B cell (primary cell): ENCODE results near the gene MFSD12. TPM values are rescaled to one million over a fixed set of nuclear protein-coding genes. Genes with fewer than 3 reads are reported as not detected.
"Not testable (repeated sequence)": the region's sequence is repeated elsewhere in the genome, so short reads cannot be mapped to it uniquely, and the experiment has no call there.

ENCODE experiments used
- ATAC-seq: fragments of 200-7000 bp; cut with Tn5 transposase; one replicate; pipeline ENCODE4 v1.10.0; 2021; ENCODE audit warnings: low read depth, mild to moderate bottlenecking, moderate number of reproducible peaks, moderate library complexity
- CTCF ChIA-PET: fragments of 350-600 bp; sonication (Branson Sonifier 250); formaldehyde crosslinking; loops from one replicate; lab custom pipeline; 2021; ENCODE audit warnings: antibody characterized with exemption, inconsistent platforms; lab: Charles Lee
- POLR2A ChIA-PET: fragments of 350-600 bp; sonication (Branson Sonifier 250); formaldehyde crosslinking; loops from one replicate; lab custom pipeline; 2021; ENCODE audit warnings: antibody characterized with exemption; lab: Charles Lee
- DNase-seq: peaks from one replicate; pipeline ENCODE4 v3.0.0; 2013
- H2AFZ ChIP-seq: 2 replicates; pipeline ENCODE4 v1.6.1; 2012; ENCODE audit warnings: mild to moderate bottlenecking, low read depth, low read length; ENCODE audit not compliant: insufficient read depth, poor library complexity, severe bottlenecking
- H3K27ac ChIP-seq, 2 donors: 1 replicate in 1 of 2; 2 replicates in 1 of 2; pipeline ENCODE4 v1.5.1; 2012 to 2013; ENCODE audit warnings: low read length in 2 of 2, mild to moderate bottlenecking in 2 of 2, moderate library complexity in 1 of 2
- H3K27me3 ChIP-seq, 4 experiments: fragments of 200-600 bp in 1 of 4; sonication (generic) in 1 of 4; replicated peaks in 1 of 4; 1 replicate in 2 of 4; 2 replicates in 2 of 4; pipeline versions ENCODE4 v1.6.1 to v1.7.0; 2013 to 2016; ENCODE audit warnings: low read length in 3 of 4, mild to moderate bottlenecking in 2 of 4, mixed read lengths in 1 of 4, moderate library complexity in 1 of 4; ENCODE audit not compliant: insufficient read depth in 4 of 4, control insufficient read depth in 3 of 4; ENCODE audit errors: control extremely low read depth in 1 of 4
- H3K36me3 ChIP-seq, 2 experiments: replicated peaks in 1 of 2; 1 replicate in 1 of 2; 2 replicates in 1 of 2; pipeline versions ENCODE4 v1.6.1 to v1.7.1; 2013; ENCODE audit warnings: low read length in 1 of 2; ENCODE audit not compliant: insufficient read depth in 2 of 2, control insufficient read depth in 1 of 2; ENCODE audit errors: control extremely low read depth in 1 of 2, extremely low read depth in 1 of 2
- H3K4me1 ChIP-seq, 2 donors: fragments of 200-600 bp in 1 of 2; sonication (generic) in 1 of 2; 1 replicate in 1 of 2; 2 replicates in 1 of 2; pipeline versions ENCODE4 v1.5.1 to v1.6.1; 2013 to 2017; ENCODE audit warnings: low read length in 2 of 2; ENCODE audit not compliant: control insufficient read depth in 2 of 2, insufficient read depth in 2 of 2
- H3K4me2 ChIP-seq: replicated peaks from 2 replicates; pipeline ENCODE3; 2012; ENCODE audit warnings: mild to moderate bottlenecking, low read depth, low read length; ENCODE audit not compliant: poor library complexity, severe bottlenecking
- H3K4me3 ChIP-seq, 5 experiments: fragments of 200-600 bp in 1 of 5; sonication (generic) in 1 of 5; 1 replicate in 3 of 5; 2 replicates in 2 of 5; pipeline versions ENCODE4 v1.5.1 to v1.7.0; 2011 to 2016; ENCODE audit warnings: low read length in 4 of 5, mild to moderate bottlenecking in 4 of 5, low read depth in 2 of 5, control low read depth in 1 of 5, moderate library complexity in 1 of 5; ENCODE audit not compliant: insufficient read depth in 1 of 5; ENCODE audit errors: control extremely low read depth in 1 of 5, extremely low read depth in 1 of 5
- H3K79me2 ChIP-seq: fragments of 200-600 bp; sonication (generic); one replicate; pipeline ENCODE4 v1.6.0; 2016; ENCODE audit warnings: low read length; ENCODE audit not compliant: control insufficient read depth, insufficient read depth
- H3K9ac ChIP-seq: fragments of 200-600 bp; sonication (generic); 2 replicates; pipeline ENCODE4 v1.6.1; 2017; ENCODE audit warnings: mild to moderate bottlenecking, low read length, moderate library complexity
- H3K9me3 ChIP-seq, 3 donors: one replicate each; pipeline versions ENCODE4 v1.6.1 to v1.7.1; 2013; ENCODE audit warnings: low read length in 2 of 3; ENCODE audit not compliant: control insufficient read depth in 2 of 3, insufficient read depth in 1 of 3; ENCODE audit errors: control extremely low read depth in 1 of 3
- H4K20me1 ChIP-seq: 2 replicates; pipeline ENCODE4 v1.6.0; 2012; ENCODE audit warnings: mild to moderate bottlenecking, low read length; ENCODE audit not compliant: insufficient read depth, control insufficient read depth, poor library complexity, severe bottlenecking
- H3K27ac Mint-ChIP-seq: one replicate; pipeline ENCODE4 v1.8.0; 2021; ENCODE audit warnings: mixed read lengths
- H3K27me3 Mint-ChIP-seq: one replicate; pipeline ENCODE4 v1.8.0; 2021; ENCODE audit warnings: mixed read lengths
- H3K4me1 Mint-ChIP-seq: one replicate; pipeline ENCODE4 v1.8.0; 2021; ENCODE audit warnings: mixed read lengths
- H3K4me3 Mint-ChIP-seq: one replicate; pipeline ENCODE4 v1.8.0; 2021; ENCODE audit warnings: mixed read lengths
- H3K9me3 Mint-ChIP-seq: one replicate; pipeline ENCODE4 v1.8.0; 2022; ENCODE audit warnings: mixed read lengths; ENCODE audit not compliant: insufficient read depth
- EZH2 ChIP-seq: IDR thresholded peaks from 2 replicates; pipeline ENCODE4 v1.6.1; 2012; ENCODE audit warnings: borderline replicate concordance, low read depth, mild to moderate bottlenecking, moderate library complexity, low read length; ENCODE audit not compliant: insufficient read depth, poor library complexity, severe bottlenecking
- WGBS: methylation state at CpG from one replicate; pipeline ENCODE4 v1.1.5; 2013; ENCODE audit warnings: missing lambda C conversion rate; ENCODE audit not compliant: insufficient coverage; 5-methylcytosine and 5-hydroxymethylcytosine counted together
- intact Hi-C: fragments of 100-400 bp; cut with micrococcal nuclease; formaldehyde crosslinking; loops from one replicate; pipeline ENCODE4 v1.10.0; 2022
- polyA plus RNA-seq: library from polyadenylated mRNA; depleted of rRNA; stranded (reverse); fragments of >200 nt; gene quantifications from 2 replicates; pipeline ENCODE4 v1.2.3, GENCODE V29; 2012
- total RNA-seq, 2 donors: library from RNA; stranded (reverse); fragments of 120-200 nt in 1 of 2; gene quantifications; 1 replicate in 1 of 2; 2 replicates in 1 of 2; pipeline versions ENCODE4 v1.2.3 to v1.2.4, GENCODE V29; 2013 to 2022
- TF ChIP-seq, protein P1 (sequence below): fragments of 200-600 bp; IDR thresholded peaks from one replicate; pipeline ENCODE4 v1.8.0; 2022; ENCODE audit warnings: antibody characterized with exemption, mild to moderate bottlenecking

MFSD12 gene
- total and polyA plus RNA-seq, 2 donors (not counting 1 experiment from before 2014, with no cell fraction given) = 100 to 154 TPM

GRCh38 chr19:3585301-3586126 lies 28.1 kb upstream of the MFSD12 start, which contains the start of gene GIPC3:
Gene GIPC3 (plus strand): TSS chr19:3585478. CDS start chr19:3585598, 120 bp downstream.
- POLR2A ChIA-PET = no interaction called here
- Histone ChIP-seq H3K9ac (peak within 1 kb of the TSS; percentile 59), H3K4me2 (peak within 1 kb of the TSS; percentile 94), H3K4me1 (peaks cover 8 to 12% of the 10 kb centered on the region in 2 donors), H3K9me3 (peaks cover 0 to 13% (median 0%) of the 10 kb centered on the region in 3 donors), H3K27me3 (peaks cover 0 to 13% (median 6%) of the 10 kb centered on the region in 4 experiments), H2AFZ (peak within 1 kb of the TSS; percentile 80), H4K20me1 (no peaks in the 10 kb centered on the region), H3K36me3 (no peaks in the 10 kb centered on the region), H3K27ac (no peak within 1 kb of the TSS), H3K79me2 (no peaks in the 10 kb centered on the region), H3K4me3 (peak within 1 kb of the TSS in 4 of 5 experiments; percentile 37 to 51 (median 42))
- Mint-ChIP-seq H3K27me3 (no peaks in the 10 kb centered on the region), H3K4me3 (peak within 1 kb of the TSS; percentile 66), H3K9me3 (no peaks in the 10 kb centered on the region), H3K4me1 (no peaks in the 10 kb centered on the region), H3K27ac (no peak within 1 kb of the TSS)
- CTCF ChIA-PET = interaction anchor here (1.3 to 2.2 kb wide), 6 partner anchors 19 to 121 kb away, joined by 3 to 12 read pairs (median 6); partner anchors contain the start of gene MFSD12
- TF ChIP-seq, protein P1, sequence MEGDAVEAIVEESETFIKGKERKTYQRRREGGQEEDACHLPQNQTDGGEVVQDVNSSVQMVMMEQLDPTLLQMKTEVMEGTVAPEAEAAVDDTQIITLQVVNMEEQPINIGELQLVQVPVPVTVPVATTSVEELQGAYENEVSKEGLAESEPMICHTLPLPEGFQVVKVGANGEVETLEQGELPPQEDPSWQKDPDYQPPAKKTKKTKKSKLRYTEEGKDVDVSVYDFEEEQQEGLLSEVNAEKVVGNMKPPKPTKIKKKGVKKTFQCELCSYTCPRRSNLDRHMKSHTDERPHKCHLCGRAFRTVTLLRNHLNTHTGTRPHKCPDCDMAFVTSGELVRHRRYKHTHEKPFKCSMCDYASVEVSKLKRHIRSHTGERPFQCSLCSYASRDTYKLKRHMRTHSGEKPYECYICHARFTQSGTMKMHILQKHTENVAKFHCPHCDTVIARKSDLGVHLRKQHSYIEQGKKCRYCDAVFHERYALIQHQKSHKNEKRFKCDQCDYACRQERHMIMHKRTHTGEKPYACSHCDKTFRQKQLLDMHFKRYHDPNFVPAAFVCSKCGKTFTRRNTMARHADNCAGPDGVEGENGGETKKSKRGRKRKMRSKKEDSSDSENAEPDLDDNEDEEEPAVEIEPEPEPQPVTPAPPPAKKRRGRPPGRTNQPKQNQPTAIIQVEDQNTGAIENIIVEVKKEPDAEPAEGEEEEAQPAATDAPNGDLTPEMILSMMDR = no peak
- no peak for TF ChIP-seq EZH2
- ATAC-seq = no peak
- intact Hi-C loops = loop anchor here (1.0 to 5.0 kb wide), 2 partner anchors 33 to 122 kb away; partner anchors contain the start of gene TJP3
- DNase-seq = no peak
- WGBS = 3% methylated on average over 82 of the region's 84 CpGs

DNA sequence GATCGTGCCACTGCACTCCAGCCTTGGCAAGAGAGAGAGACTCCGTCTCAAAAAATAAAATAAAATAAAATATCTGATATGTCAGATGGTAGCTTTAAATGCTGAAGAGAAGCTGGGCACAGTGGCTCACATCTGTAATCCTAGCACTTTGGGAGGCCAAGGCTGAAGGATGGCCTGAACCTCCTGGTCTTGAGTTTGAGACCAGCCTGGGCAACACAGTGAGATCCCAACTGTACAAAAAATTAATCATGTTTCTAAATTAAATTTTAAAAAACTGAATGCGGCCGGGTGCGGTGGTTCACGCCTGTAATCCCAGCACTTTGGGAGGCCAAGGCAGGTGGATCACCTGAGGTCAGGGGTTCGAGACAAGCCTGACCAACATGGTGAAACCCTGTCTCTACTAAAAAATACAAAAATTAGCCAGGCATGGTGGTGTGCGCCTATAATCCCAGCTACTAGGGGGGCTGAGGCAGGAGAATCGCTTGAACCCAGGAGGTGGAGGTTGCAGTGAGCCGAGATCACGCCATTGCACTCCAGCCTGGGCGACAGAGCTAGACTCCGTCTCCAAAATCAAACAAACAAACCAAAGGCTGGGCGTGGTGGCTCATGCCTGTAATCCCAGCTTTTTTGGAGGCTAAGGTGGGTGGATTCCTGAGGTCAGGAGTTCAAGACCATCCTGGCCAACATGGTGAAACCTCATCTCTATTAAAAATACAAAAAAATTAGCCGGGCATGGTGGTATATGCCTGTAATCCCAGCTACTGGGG lies 26.8 kb upstream of the MFSD12 start:
- H3K79me2 ChIP-seq, H4K20me1 ChIP-seq, H3K4me3 ChIP-seq, H2AFZ ChIP-seq, ATAC-seq, DNase-seq, H3K4me3 Mint-ChIP-seq, POLR2A ChIA-PET, H3K9me3 ChIP-seq, H3K36me3 ChIP-seq, H3K9ac ChIP-seq, H3K27ac Mint-ChIP-seq, H3K27ac ChIP-seq, H3K27me3 Mint-ChIP-seq, H3K9me3 Mint-ChIP-seq, H3K4me1 Mint-ChIP-seq, H3K4me2 ChIP-seq, intact Hi-C loops: not testable (repeated sequence)
- peaks cover 0 to 13% (median 6%) of the 10 kb centered on the region in 4 experiments for H3K27me3 ChIP-seq
- WGBS = 95% methylated on average over 4 of the region's 15 CpGs
- CTCF ChIA-PET = interaction anchor here (0.7 to 2.2 kb wide), 6 partner anchors 12 to 151 kb away, joined by 3 to 12 read pairs (median 6); partner anchors contain the start of gene MFSD12
- H3K4me1 ChIP-seq = peaks cover 8 to 12% of the 10 kb centered on the region in 2 donors

- POLR2A ChIA-PET = interaction anchor here (0.6 to 0.7 kb wide), 2 partner anchors 157 to 206 kb away, joined by 3 to 4 read pairs; no protein-coding TSS in a partner anchor
- not testable (repeated sequence) for DNase-seq
- CTCF ChIA-PET = interaction anchor here (0.6 to 2.3 kb wide), 2 partner anchors 9 to 546 kb away, joined by 3 to 9 read pairs; no protein-coding TSS in a partner anchor
Observed at GRCh38 chr19:3581792-3582191, 24.4 kb upstream of the MFSD12 start.

More at GRCh38 chr19:3581792-3582191, 24.4 kb upstream of the MFSD12 start:
- H3K4me3 Mint-ChIP-seq, H3K9me3 ChIP-seq, ATAC-seq, intact Hi-C loops, H4K20me1 ChIP-seq, H3K27ac ChIP-seq, H3K4me3 ChIP-seq, H3K27ac Mint-ChIP-seq, H3K27me3 Mint-ChIP-seq, H3K36me3 ChIP-seq, H2AFZ ChIP-seq, H3K79me2 ChIP-seq, H3K9ac ChIP-seq, H3K9me3 Mint-ChIP-seq, H3K4me2 ChIP-seq, H3K4me1 Mint-ChIP-seq: not testable (repeated sequence)
- H3K27me3 ChIP-seq = peaks cover 0 to 13% (median 6%) of the 10 kb centered on the region in 4 experiments
- H3K4me1 ChIP-seq = peaks cover 8 to 12% of the 10 kb centered on the region in 2 donors
- 86% methylated on average over 3 of the region's 4 CpGs for WGBS
